Measurements from ENCODE around the gene TKFC.

Gene TKFC

DNA sequence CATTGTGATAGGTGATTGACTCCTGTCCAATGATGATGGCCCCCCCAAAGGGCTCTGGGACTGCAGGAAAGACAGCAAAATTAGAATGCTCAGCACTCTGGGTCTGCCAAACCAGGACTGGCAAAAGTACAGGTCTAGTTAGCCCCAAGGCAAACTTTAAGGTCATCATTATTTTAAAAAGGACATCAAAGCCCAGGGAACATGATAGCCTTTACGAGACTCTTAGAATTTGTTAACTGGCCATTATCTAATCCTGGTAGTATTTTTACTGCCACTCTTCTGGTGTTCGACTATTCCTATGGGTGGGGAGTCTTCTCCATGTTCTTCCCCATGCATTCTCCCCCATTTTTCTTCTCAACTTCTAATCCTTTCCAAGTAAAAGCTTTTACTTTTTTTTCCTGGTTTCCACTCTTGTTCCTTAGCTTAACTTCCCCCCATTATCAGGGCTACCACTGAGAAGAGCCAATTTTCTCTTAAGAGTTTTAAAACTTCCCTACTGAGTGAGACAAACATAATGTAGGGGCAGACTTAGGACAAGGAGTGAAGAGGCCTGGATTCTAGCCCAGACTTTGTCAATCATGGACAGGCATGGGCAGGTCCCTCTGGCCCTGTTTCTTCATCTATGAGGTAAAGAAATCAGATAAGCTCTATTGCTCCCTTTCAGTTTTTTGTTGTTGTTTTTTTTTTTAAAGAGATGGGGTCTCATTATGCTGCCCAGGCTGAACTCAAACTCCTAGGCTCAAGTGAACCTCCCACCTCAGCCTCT lies 7.2 kb upstream of the TKFC start:
- DNase-seq = no peak

DNA sequence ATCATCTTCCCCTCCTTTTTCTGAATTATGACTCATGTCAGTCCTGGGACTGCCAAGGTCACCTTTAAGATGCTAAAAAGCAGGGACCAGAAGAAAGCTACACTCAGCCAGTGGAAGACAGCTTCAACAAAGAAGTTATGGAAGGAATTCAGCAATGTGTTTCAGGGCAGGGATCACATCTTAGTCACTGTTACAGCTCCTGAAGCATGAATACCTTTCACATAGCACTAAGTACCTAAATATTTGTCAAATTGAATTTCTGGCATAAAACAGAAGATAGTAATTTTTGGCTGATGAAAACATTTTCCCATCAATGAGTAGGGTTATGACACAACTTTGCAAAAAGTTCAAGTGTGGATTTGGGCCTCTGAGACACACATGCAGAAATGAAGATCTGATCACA lies 5.4 kb upstream of the TKFC start:
- DNase-seq = no peak

DNA sequence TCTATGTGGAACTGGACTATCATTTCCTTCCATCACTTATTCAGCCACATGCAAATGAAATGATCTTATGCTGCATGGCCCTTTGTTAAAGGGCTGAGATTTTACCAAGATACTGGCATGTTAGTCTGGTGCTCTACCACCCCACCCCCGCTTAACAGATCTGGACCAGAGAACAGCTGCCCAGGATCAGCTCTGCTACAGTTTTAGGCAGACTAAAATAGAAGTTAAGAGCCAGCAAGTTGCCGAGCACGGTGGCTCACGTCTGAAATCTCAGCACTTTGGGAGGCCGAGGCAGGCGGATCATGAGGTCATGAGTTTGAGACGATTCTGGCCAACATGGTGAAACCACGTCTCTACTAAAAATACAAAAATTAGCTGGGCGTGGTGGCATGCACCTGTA lies 4.7 kb upstream of the TKFC start:
- DNase-seq = no peak

DNA sequence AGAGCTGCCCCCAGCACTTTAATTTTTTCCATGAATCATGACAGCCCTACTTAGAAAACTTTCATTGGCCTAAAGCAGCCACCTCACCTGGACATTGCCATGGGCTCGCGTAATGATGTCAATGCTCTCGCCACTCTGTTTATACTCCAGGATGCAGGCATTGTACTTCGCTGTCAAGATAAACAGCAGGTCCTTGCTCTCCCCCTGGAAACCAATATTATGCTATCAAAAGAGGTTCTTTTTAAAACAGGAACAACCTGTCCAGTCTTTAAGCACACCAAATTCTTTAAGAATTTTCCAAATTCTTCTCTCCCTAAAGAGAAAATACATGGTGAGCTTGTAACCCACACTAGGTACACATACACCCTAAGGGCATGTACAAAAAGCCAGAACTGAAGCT lies 3.2 kb upstream of the TKFC start:
- DNase-seq = no peak

DNA sequence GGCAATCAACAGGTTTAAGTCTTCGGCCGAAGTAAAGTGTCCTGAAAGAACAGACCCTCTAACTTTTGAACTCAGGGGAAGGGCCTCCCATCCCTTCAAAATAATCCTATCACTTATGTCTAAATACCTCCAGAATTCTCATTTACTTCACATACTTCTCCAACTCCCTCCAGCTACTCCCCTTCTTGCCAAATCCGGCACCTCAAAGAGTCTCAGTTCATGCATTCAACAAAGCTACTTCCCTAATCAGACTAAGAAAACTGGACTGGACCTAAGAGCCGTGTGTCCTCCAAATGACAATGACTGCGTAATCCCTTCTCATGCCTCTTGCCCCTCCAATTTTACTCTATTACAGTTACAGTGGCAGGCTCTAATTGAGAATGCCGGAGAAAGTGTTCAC lies 1.4 kb upstream of the TKFC start:
- DNase-seq = no peak

DNA sequence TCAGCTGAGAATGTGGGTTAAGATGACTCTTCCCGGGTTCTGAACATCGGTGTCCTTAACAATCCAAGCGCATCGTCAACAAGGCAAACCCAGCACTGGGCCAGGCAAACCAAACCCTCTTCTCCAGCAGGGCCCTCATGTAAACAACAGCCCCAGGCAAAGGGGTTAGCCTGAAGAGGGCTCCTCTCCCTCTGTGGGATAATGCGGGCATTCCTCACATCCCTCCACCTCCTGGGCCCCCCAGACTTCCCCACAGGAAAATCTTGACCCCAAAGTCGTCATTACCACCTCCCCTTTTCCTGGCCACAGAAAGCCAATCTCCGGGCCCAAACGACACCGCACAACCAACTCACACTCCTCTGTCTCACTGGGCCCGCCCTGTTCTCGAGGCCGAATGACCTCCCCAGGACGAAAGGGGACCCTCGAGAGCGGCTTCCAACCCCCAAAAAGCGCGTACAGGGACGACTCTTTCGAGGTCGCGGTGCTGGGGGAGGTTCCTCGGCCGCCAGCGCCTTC lies 689 bp upstream of the TKFC start:
- DNase-seq = no peak

DNA sequence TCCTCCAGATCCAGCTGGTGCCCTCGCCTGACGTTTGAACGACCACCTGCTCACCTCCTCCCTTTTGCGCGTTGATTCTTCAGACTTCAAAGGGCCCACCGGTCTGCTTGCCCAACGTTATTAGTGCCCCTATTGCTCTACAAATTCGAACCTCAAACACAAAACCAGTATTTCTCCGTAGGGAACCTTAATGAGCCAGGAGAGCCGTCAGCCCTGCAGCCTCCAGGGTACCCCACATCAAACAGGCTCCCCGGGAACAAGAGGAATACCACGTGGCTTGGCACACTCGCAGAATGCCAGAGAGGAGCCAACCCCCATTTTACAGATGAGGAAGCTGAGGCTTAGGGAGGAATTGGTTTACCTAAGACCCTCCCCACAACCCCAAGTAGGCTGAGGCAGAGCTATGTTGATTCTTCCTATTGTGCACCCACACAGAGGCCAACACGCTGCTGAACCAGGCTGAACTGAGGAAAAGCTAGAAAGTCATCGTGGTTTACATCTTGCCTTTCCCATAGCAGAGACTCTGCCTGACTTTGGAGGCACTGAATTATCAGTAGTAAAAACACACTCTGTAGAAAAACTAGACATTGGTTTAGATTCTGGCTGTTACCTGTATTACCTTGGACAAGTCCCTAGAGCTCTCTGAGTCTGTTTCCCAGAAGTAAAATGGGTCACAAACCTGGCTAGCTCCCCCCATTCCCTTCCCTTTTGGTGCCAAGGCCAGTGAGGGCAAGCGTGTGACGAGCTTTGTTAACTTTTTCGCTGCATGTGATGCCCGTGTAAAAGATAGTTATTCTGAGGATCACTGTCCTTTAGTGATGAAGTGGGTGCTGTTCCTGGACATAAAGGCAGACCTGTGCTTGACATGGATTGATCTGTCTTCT lies 764 bp downstream of the TKFC start:
- no peak for DNase-seq

DNA sequence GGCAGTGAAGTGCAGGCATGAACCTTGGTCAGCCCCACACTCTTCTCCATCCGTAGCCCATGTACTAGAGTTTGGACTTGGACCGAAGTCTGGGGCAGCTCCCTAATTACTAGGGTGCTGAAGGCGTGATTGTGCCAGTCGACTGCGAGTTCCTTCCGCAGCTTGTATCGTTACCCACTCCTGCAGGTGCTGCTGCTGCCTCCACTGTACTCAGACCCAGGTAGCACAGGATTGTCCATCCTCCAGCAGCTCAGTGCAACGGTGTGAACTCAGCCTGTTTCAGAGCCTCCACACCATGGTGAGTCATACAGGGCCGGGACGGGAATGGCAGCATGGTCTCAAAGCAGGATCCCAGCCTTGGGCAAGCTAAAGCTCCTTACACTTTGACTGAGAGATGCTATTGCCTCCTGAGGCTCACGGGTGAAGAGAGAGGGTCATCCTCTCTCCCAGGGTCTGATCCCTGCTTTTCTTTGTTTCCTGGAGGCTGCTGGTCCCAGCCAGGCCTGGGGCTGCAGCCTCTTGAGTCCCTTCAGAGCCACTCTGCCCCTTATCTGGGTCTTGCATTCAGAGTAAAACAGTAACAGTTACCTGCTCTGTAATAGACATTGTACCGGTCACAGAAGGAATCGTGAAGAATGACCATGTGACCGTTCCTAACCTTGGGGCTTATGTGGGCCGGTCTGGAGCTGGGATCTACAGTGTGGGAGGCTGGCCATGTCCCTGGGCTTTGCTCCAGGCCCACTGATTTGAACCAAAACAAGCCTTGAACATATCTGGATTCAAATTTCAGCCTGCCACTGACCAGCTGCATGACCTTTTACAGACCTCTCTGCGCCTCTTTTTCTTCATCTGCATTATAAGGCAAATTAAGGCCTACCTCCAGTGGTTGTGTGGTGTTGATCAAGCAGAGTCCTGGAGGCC lies 1.7 kb downstream of the TKFC start:
- no peak for DNase-seq

DNA sequence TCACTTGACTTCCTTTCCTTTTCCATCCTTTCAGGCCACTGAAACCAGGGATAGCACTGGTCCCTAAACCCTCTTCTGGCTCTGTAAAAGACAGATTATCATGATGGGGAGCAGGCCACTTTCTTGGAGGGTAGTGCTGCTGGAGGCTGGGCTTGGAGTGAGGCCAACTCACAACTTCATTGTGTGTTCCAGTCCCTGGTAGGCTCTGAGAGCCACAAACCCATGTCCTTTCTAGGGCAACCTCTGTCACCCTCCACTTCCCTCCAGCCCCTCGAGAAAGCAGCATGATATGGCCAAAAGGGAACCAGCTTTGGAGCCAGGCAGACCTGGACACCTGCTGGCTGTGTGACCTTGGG lies 2.3 kb downstream of the TKFC start:
- no peak for DNase-seq

DNA sequence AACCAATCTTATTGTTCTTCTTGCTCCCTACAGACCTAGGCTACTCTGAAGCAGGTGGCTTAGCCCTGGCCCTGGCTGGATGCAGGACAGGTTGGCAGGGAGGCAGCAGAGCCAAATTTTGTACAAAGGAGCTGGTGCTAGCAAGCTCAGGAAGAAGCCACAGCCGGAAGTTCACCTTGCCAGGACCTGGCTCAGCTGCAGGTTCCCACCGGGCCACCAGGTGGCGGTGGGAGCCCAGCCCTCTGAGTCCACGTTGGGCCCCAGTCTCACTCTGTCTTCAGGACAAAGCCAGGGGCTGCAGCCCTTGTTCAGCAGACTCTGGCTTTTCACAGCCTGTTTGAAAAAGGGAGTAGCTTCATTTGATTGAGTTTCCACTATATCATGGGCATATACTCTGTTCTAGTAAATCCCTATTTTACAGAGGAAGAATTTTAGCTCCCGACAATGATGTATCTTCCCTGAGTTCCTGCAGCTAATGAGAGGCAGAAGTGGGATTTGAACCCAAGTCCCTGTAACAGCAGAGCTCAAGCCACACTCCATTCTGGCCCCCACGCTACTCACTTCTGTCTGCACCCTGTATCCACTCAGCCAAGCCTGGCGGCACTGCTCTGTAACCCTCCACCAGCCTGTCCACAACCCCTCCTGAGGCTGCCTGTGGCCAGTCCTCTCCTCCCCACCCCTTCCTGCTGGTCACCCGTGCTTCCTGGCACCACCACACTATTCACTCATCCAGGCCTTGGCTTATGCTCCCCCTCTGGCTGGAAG lies 3.3 kb downstream of the TKFC start:
- peak; percentile 84 for DNase-seq

DNA sequence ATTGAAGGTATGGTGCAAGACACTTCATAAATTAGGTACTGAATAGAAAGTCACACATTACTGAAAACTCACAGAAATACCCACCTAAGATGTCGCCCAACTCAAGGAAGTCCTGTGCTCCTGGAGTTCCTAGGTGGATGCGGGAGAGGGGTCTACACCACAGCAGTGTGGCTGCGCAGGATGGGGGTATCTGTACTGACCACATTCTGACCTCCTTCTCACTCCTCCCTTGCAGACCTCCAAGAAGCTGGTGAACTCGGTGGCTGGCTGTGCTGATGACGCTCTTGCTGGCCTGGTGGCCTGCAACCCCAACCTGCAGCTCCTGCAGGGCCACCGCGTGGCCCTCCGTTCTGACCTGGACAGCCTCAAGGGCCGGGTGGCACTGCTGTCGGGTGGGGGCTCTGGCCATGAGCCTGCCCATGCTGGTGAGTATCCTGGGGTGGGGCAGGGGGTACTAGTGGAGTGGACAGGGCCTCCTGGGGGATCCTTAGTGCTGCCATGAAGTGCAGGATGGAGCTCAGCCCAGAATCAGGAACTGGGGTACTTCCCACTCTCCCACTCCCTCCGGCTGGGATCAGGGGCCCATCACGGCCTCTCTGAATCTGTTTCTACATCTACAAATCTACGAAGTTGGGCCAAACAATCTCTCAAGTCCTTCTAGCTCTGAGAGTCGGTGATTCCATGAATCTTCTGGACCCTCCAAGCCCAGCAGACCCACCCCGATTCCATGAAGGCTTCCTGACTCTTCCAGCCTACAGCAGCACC lies 4.9 kb downstream of the TKFC start:
- DNase-seq = no peak

DNA sequence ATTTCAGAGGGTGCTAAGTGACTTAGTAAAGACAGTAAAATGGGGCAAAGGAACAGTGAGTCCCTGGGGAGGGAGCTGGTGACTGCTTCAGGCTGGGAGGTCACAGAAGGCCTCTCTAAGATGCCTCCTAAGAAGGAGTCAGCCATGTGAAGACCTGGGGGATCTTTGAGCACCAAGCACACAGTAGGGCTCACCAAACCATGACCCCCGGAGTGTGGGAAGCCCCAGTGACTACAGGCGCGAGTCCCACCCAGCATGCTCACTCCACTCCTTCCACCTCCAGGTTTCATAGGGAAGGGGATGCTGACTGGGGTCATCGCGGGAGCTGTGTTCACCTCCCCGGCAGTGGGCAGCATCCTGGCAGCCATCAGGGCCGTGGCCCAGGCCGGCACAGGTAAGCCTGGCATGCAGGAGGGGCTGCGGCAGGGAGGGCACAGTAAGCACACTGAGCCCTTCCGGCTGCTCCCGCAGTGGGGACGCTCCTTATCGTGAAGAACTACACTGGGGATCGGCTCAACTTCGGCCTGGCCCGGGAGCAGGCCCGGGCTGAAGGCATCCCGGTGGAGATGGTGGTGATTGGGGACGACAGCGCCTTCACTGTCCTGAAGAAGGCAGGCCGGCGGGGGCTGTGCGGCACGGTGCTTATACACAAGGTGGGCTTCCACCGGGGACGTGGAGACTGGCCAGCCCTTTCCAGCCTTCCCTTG lies 5.9 kb downstream of the TKFC start:
- no peak for DNase-seq

DNA sequence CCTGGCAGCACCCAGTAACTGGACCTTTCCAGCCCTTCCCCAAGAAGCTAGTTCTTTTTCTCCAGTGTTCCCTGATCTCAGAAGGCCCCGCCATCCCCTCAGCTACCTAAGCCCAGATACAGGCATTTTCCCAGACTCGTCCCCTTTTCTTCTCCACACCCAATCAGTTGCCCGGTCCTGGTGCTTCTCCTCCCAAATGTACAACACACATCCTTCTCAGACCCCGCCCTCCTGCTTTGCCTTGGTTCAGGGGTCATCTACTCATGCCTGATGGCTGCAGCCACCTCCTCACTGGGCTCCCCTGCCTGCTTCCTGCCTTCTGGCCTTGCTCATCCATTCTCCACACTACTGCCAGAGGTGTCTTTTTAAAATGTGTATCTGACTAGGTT lies 6.5 kb downstream of the TKFC start:
- no peak for DNase-seq

DNA sequence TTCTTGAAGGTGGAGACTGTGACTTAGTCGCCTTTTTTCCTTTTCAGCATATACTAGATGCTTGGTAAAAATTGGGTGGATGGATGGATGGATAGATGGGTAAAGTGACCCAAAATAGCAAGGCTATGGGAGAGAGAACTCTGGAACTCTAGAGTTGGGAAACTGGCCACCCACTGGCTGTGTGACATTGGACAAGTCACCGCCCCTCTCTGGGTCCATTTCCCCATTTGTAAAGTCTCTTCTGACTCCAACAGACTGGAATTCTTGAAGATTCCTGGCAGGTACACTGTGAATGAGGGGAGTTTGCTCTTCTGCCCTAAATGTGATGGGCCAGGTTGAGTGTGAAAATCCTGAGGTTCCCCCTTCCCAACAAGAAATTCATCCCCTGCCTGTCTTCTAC lies 8.0 kb downstream of the TKFC start:
- no peak for DNase-seq

DNA sequence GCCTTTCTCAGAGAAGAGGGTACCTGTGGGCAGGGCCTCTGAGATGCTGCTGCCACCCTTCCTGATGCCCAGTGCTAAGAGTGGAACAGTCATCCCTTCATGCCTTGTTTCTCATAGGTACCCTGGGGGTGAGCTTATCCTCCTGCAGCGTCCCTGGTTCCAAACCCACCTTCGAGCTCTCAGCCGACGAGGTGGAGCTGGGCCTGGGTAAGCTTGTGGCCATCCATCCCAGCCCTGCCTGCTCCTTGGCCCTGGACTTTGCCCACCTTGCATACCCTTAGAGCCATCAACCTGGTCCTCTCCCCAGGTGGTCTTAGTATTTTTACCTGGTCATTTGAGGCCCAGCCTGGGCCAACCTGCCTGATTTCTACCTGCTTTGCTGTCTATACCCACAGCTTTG lies 8.7 kb downstream of the TKFC start:
- DNase-seq = no peak

DNA sequence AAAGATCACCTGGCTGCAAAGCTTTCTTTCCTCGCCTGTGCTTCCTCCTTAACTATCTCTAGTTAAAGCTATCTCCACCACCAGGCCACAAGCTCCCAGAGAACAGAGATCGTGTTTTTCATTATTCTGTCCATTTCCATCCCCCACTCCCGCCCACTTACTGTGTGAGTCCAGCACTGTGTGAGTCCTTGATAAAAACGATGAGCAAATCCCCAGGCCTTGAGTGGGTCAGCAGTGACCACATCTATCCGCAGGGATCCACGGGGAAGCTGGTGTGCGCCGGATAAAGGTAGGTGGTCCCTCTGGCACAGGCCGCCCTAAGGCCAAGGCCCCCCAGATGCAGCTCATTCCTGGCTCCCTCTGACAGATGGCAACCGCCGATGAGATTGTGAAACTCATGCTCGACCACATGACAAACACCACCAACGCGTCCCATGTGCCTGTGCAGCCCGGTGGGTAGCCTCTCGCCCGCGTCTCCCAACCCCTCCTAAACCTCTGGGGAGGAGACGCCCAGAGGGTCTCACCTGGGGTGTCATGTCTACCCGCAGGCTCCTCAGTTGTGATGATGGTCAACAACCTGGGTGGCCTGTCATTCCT lies 9.3 kb downstream of the TKFC start:
- DNase-seq = no peak

DNA sequence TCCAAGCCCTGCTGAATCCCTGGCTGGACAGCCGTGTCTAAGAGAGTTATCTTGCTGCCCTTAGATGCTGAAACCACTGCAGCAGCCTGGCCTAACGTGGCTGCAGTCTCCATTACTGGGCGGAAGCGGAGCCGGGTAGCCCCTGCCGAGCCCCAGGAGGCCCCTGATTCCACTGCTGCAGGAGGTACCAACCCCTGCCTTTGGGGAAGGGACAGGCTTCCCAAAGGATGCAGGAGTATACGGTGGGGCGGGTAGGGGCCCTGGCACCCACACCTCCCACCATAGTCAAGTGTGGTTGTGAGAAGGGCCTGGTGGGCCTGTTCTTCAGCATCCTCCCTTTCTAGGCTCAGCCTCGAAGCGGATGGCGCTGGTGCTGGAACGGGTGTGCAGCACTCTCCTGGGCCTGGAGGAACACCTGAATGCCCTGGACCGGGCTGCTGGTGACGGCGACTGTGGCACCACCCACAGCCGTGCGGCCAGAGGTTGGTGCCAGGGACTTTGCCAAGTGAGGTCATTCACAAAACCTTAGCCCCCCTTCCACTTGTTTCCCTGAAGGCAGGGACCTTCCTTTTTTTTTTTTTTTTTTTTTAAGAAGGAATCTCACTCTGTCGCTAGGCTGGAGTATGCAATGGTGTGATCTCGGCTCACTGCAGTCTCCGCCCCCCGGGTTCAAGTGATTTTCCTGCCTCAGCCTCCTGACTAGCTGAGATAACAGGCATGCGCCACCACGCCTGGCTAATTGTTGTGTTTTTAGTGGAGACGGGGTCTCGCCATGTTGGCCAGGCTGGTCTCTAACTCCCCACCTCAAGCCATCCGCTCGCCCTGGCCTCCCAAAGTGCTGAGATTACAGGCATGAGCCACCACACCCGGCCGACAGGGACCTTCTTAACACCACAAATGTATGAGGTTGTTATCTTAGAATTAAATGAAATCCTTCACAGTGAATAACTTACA lies 11.0 kb downstream of the TKFC start:
- no peak for DNase-seq

DNA sequence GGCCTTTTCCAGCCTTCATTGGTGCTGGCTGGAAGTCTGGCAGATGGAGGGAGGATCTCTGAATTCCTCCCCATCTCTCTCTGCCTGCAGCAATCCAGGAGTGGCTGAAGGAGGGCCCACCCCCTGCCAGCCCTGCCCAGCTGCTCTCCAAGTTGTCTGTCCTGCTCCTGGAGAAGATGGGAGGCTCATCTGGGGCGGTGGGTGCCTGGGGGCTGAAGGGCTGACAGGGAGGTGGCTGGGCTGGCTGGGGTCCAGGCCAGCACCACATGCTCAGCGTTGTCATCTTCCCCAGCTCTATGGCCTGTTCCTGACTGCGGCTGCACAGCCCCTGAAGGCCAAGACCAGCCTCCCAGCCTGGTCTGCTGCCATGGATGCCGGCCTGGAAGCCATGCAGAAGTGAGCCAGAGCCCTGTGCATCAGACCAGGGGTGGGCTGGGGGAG lies 12.2 kb downstream of the TKFC start:
- no peak for DNase-seq

Data from femur (tissue), 1 donor.